WTC11 (cell line): ENCODE results near the gene LYL1. TPM values are rescaled to one million over a fixed set of nuclear protein-coding genes. Genes with fewer than 3 reads are reported as not detected.

ENCODE experiments used
- ATAC-seq: fragments of 200-7000 bp; cut with Tn5 transposase; 2 replicates; pipeline ENCODE4 v1.10.0; 2021; ENCODE audit warnings: mild to moderate bottlenecking, moderate library complexity
- CTCF ChIA-PET: fragments of 300-600 bp; sonication (Branson Sonifier 250); formaldehyde crosslinking; loops from one replicate; lab custom pipeline; 2021; ENCODE audit warnings: antibody characterized with exemption; lab: Charles Lee
- POLR2A ChIA-PET: fragments of 350-600 bp; sonication (Branson Sonifier 250); formaldehyde crosslinking; loops from one replicate; lab custom pipeline; 2021; ENCODE audit warnings: antibody characterized with exemption; lab: Charles Lee
- DNase-seq: peaks from one replicate; pipeline ENCODE4 v3.0.0; 2021; ENCODE audit warnings: low spot score
- H3K27ac Mint-ChIP-seq: 2 replicates; pipeline ENCODE4 v1.8.0; 2021; ENCODE audit warnings: mixed read lengths
- H3K27me3 Mint-ChIP-seq: 2 replicates; pipeline ENCODE4 v1.8.0; 2021; ENCODE audit warnings: low read depth, mild to moderate bottlenecking, moderate library complexity, mixed read lengths
- H3K36me3 Mint-ChIP-seq: 2 replicates; pipeline ENCODE4 v1.8.0; 2021; ENCODE audit warnings: mixed read lengths
- H3K4me1 Mint-ChIP-seq: 2 replicates; pipeline ENCODE4 v1.8.0; 2022; ENCODE audit warnings: mixed read lengths
- H3K4me3 Mint-ChIP-seq: 2 replicates; pipeline ENCODE4 v1.8.0; 2021; ENCODE audit warnings: mild to moderate bottlenecking, moderate library complexity, mixed read lengths
- H3K9me3 Mint-ChIP-seq: 2 replicates; pipeline ENCODE4 v1.8.0; 2021; ENCODE audit warnings: mixed read lengths
- E2F5 ChIP-seq: sonication (generic); formaldehyde crosslinking; IDR thresholded peaks from 2 replicates; pipeline ENCODE4 v1.8.1; 2022; ENCODE audit warnings: mild to moderate bottlenecking, moderate library complexity, missing genetic modification reagents
- ELF4 ChIP-seq: sonication (generic); formaldehyde crosslinking; IDR thresholded peaks from 2 replicates; pipeline ENCODE4 v1.8.1; 2022; ENCODE audit warnings: low read depth, mild to moderate bottlenecking, moderate library complexity, missing genetic modification reagents
- ERG ChIP-seq: fragments of 250-450 bp; sonication (Bioruptor Pico); IDR thresholded peaks from 2 replicates; pipeline ENCODE4 v1.8.0; 2021; ENCODE audit warnings: mild to moderate bottlenecking
- FOXJ3 ChIP-seq: sonication (generic); formaldehyde crosslinking; IDR thresholded peaks from 2 replicates; pipeline ENCODE4 v1.9.0; 2021; ENCODE audit warnings: missing genetic modification reagents, mild to moderate bottlenecking, borderline replicate concordance
- FOXP1 ChIP-seq: sonication (generic); formaldehyde crosslinking; IDR thresholded peaks from 2 replicates; pipeline ENCODE4 v1.8.0; 2022; ENCODE audit warnings: missing genetic modification reagents, mild to moderate bottlenecking, moderate library complexity, borderline replicate concordance
- GABPB1 ChIP-seq: sonication (generic); formaldehyde crosslinking; IDR thresholded peaks from 2 replicates; pipeline ENCODE4 v1.8.1; 2023; ENCODE audit warnings: mild to moderate bottlenecking, missing genetic modification reagents
- GRHL2 ChIP-seq: fragments of 250-450 bp; sonication (Bioruptor Pico); IDR thresholded peaks from 2 replicates; pipeline ENCODE4 v1.8.0; 2022; ENCODE audit warnings: mild to moderate bottlenecking, moderate library complexity; ENCODE audit not compliant: insufficient replicate concordance, severe bottlenecking
- HMGA2 ChIP-seq: fragments of 250-450 bp; sonication (Bioruptor Pico); IDR thresholded peaks from 2 replicates; pipeline ENCODE4 v1.4.0; 2021; ENCODE audit warnings: mild to moderate bottlenecking, moderate library complexity
- HMGXB4 ChIP-seq: sonication (generic); formaldehyde crosslinking; IDR thresholded peaks from 2 replicates; pipeline ENCODE4 v1.8.1; 2023; ENCODE audit warnings: mild to moderate bottlenecking, moderate library complexity, missing genetic modification reagents
- NFATC4 ChIP-seq: fragments of 250-450 bp; sonication (Bioruptor Pico); IDR thresholded peaks from 2 replicates; pipeline ENCODE4 v1.9.0; 2021; ENCODE audit warnings: mild to moderate bottlenecking
- OVOL2 ChIP-seq: fragments of 250-450 bp; sonication (Bioruptor Pico); IDR thresholded peaks from 2 replicates; pipeline ENCODE4 v1.9.0; 2021; ENCODE audit warnings: mild to moderate bottlenecking, borderline replicate concordance
- PRDM15 ChIP-seq: sonication (generic); formaldehyde crosslinking; IDR thresholded peaks from 2 replicates; pipeline ENCODE4 v1.8.0; 2022; ENCODE audit warnings: missing genetic modification reagents
- STAT6 ChIP-seq: sonication (generic); formaldehyde crosslinking; conservative IDR thresholded peaks from 2 replicates; pipeline ENCODE4 v1.8.1; 2023; ENCODE audit warnings: mild to moderate bottlenecking, low read depth, missing genetic modification reagents, moderate library complexity
- TEAD4 ChIP-seq: sonication (generic); formaldehyde crosslinking; IDR thresholded peaks from 2 replicates; pipeline ENCODE4 v1.8.0; 2022; ENCODE audit warnings: mild to moderate bottlenecking, missing genetic modification reagents
- USF1 ChIP-seq: sonication (generic); formaldehyde crosslinking; IDR thresholded peaks from 2 replicates; pipeline ENCODE4 v1.8.0; 2022; ENCODE audit warnings: mild to moderate bottlenecking, missing genetic modification reagents
- ZNF263 ChIP-seq: sonication (generic); formaldehyde crosslinking; IDR thresholded peaks from 2 replicates; pipeline ENCODE4 v1.8.1; 2022; ENCODE audit warnings: low read depth, mild to moderate bottlenecking, moderate library complexity, missing genetic modification reagents
- ZNF423 ChIP-seq: fragments of 250-450 bp; sonication (Bioruptor Pico); IDR thresholded peaks from 2 replicates; pipeline ENCODE4 v2.1.2; 2022; ENCODE audit warnings: mild to moderate bottlenecking, moderate library complexity
- ZNF532 ChIP-seq: fragments of 250-450 bp; sonication (Bioruptor Pico); IDR thresholded peaks from 2 replicates; pipeline ENCODE4 v1.9.0; 2021; ENCODE audit warnings: mild to moderate bottlenecking, borderline replicate concordance
- total RNA-seq: library from RNA; stranded (reverse); gene quantifications from 3 replicates; pipeline ENCODE4 v1.2.3, GENCODE V29; 2021

Gene LYL1
- total RNA-seq, 1 experiment from 2014 or later: 1.2 TPM

GRCh38 chr19:13077240-13077639 is 25.4 kb downstream of the LYL1 start:
- POLR2A ChIA-PET: interaction anchor here (1.6 kb wide), 1 partner anchor 112 kb away, joined by 3 read pairs; no protein-coding TSS in a partner anchor
- no peaks in the 10 kb centered on the region for H3K36me3 Mint-ChIP-seq
- H3K27ac Mint-ChIP-seq: no peak overlapping the region
- H3K27me3 Mint-ChIP-seq: peaks cover 32% of the 10 kb centered on the region
- ATAC-seq: no peak
- H3K9me3 Mint-ChIP-seq: no peaks in the 10 kb centered on the region
- no peak for TF ChIP-seq FOXJ3
- TF ChIP-seq ELF4 (CRISPR knock-in tag): no peak
- TF ChIP-seq ZNF423 (CRISPR knock-in tag): no peak
- TF ChIP-seq STAT6: no peak
- no peak for TF ChIP-seq HMGA2 (CRISPR knock-in tag)
- TF ChIP-seq ERG (CRISPR knock-in tag): no peak
- no peak for TF ChIP-seq HMGXB4 (CRISPR knock-in tag)
- no peak for TF ChIP-seq OVOL2 (CRISPR knock-in tag)
- TF ChIP-seq GABPB1 (CRISPR knock-in tag): no peak
- TF ChIP-seq, all 79 proteins: peak for 0
- CTCF ChIA-PET: interaction anchor here (0.8 to 20.5 kb wide), 8 partner anchors 8 to 112 kb away, joined by 3 to 294 read pairs (median 9); no protein-coding TSS in a partner anchor
- Mint-ChIP-seq H3K4me1 (peaks cover 28% of the 10 kb centered on the region), H3K4me3 (no peak overlapping the region)
- no peak for DNase-seq

GRCh38 chr19:13076787-13077186 is 25.9 kb downstream of the LYL1 start:
- H3K27ac Mint-ChIP-seq: no peak overlapping the region
- POLR2A ChIA-PET: no interaction called here
- no peaks in the 10 kb centered on the region for H3K36me3 Mint-ChIP-seq
- peaks cover 34% of the 10 kb centered on the region for H3K27me3 Mint-ChIP-seq
- ATAC-seq (no peak), DNase-seq (no peak)
- peaks cover 26% of the 10 kb centered on the region for H3K4me1 Mint-ChIP-seq
- no peaks in the 10 kb centered on the region for H3K9me3 Mint-ChIP-seq
- CTCF ChIA-PET: interaction anchor here (0.8 to 20.5 kb wide), 7 partner anchors 8 to 112 kb away, joined by 3 to 294 read pairs (median 12); no protein-coding TSS in a partner anchor
- H3K4me3 Mint-ChIP-seq: no peak overlapping the region
- TF ChIP-seq USF1 (CRISPR knock-in tag): no peak
- no peak for TF ChIP-seq PRDM15 (CRISPR knock-in tag)
- no peak for TF ChIP-seq GABPB1 (CRISPR knock-in tag)
- TF ChIP-seq TEAD4: no peak
- no peak for TF ChIP-seq FOXP1 (CRISPR knock-in tag)
- no peak for TF ChIP-seq E2F5
- TF ChIP-seq NFATC4: no peak
- TF ChIP-seq ZNF532 (CRISPR knock-in tag): no peak
- TF ChIP-seq GRHL2: no peak
- no peak for TF ChIP-seq ZNF263 (CRISPR knock-in tag)
